Natural killer cell (primary cell): ENCODE measurements around the gene HEPN1. TPM values are rescaled to one million over a fixed set of nuclear protein-coding genes. Genes with fewer than 3 reads are reported as not detected.

Source experiments
- ATAC-seq, 3 donors: fragments of 150-1000 bp in 2 of 3; fragments of 200-7000 bp in 1 of 3; cut with Tn5 transposase; 1 replicate in 1 of 3; 2 replicates in 2 of 3; pipeline ENCODE4 v1.10.0; 2021; ENCODE audit warnings: mild to moderate bottlenecking in 2 of 3, moderate library complexity in 2 of 3
- DNase-seq, 2 donors: peaks; one replicate each; pipeline versions ENCODE4 v3.0.0 to v3.0.0-alpha.2; 2013 to 2021; ENCODE audit warnings: mixed read lengths in 1 of 2
- H3K27ac ChIP-seq: one replicate; pipeline ENCODE4 v1.5.1; 2013; ENCODE audit warnings: mild to moderate bottlenecking, low read length
- H3K27me3 ChIP-seq: one replicate; pipeline ENCODE4 v1.6.1; 2013; ENCODE audit warnings: low read length; ENCODE audit not compliant: control insufficient read depth, insufficient read depth
- H3K36me3 ChIP-seq: one replicate; pipeline ENCODE4 v1.6.1; 2013; ENCODE audit warnings: low read length; ENCODE audit not compliant: control insufficient read depth, insufficient read depth
- H3K4me1 ChIP-seq: one replicate; pipeline ENCODE4 v1.6.1; 2013; ENCODE audit warnings: low read length; ENCODE audit not compliant: control insufficient read depth, insufficient read depth
- H3K4me3 ChIP-seq: one replicate; pipeline ENCODE4 v1.5.1; 2013; ENCODE audit warnings: low read length
- H3K9me3 ChIP-seq: one replicate; pipeline ENCODE4 v1.6.1; 2013; ENCODE audit warnings: low read length; ENCODE audit not compliant: control insufficient read depth, insufficient read depth
- H3K27ac Mint-ChIP-seq, 2 donors: one replicate each; pipeline ENCODE4 v1.8.0; 2022; ENCODE audit warnings: mild to moderate bottlenecking in 2 of 2, mixed read lengths in 2 of 2, moderate library complexity in 1 of 2
- H3K27me3 Mint-ChIP-seq, 2 donors: one replicate each; pipeline ENCODE4 v1.8.0; 2022; ENCODE audit warnings: low read depth in 2 of 2, mixed read lengths in 2 of 2
- H3K36me3 Mint-ChIP-seq: one replicate; pipeline ENCODE4 v1.8.0; 2022; ENCODE audit warnings: mixed read lengths
- H3K4me1 Mint-ChIP-seq, 2 donors: one replicate each; pipeline ENCODE4 v1.8.0; 2022; ENCODE audit warnings: mixed read lengths in 2 of 2
- H3K4me3 Mint-ChIP-seq: one replicate; pipeline ENCODE4 v1.8.0; 2022; ENCODE audit warnings: mild to moderate bottlenecking, moderate library complexity, mixed read lengths
- H3K9me3 Mint-ChIP-seq, 2 donors: one replicate each; pipeline ENCODE4 v1.8.0; 2022; ENCODE audit warnings: mixed read lengths in 2 of 2
- WGBS: methylation state at CpG from one replicate; pipeline ENCODE4 v1.1.7; 2013; ENCODE audit warnings: missing lambda C conversion rate; ENCODE audit not compliant: insufficient coverage; 5-methylcytosine and 5-hydroxymethylcytosine counted together
- intact Hi-C: fragments of 100-400 bp; cut with micrococcal nuclease; formaldehyde crosslinking; loops from one replicate; pipeline ENCODE4 v1.14.2; 2022
- total RNA-seq, 4 donors: library from RNA; stranded (reverse); fragments of 120-200 nt in 1 of 4; gene quantifications; one replicate each; pipeline versions ENCODE4 v1.2.3 to v1.2.4, GENCODE V29; 2013 to 2022
- TF ChIP-seq, protein P1 (sequence below): fragments of 200-600 bp; IDR thresholded peaks from one replicate; pipeline ENCODE4 v1.8.0; 2022; ENCODE audit warnings: antibody characterized with exemption

The HEPN1 gene
- total RNA-seq, 3 donors from 2014 or later (not counting 1 experiment from before 2014, with no cell fraction given): not detected

DNA sequence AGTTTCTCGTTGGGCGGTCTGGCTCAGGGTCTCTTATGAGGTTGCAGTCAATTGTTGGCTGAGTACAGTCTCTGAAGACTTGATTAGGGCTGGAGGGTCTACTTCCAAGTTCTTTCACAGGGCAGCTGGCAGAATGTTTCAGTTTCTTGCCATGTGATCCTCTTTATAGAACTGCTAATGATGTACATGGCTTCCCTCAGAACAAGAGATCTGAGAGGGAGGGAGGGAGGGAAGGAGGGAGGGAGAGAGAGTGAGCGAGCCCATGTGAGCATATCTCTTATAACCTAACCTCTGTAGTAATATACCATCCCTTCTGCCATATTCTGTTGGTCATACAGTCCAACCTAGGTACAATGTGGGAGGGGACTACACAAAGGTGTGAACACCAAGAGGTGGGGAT, 32.3 kb downstream of the HEPN1 start:
- ATAC-seq: no peak
- Histone ChIP-seq H3K4me1 (peaks cover 32% of the 10 kb centered on the region), H3K27ac (peak overlapping the region; percentile 51)

GRCh38 chr11:124953753-124954589, 34.9 kb downstream of the HEPN1 start, which contains the start of gene CCDC15:
Gene CCDC15 (plus strand): TSS chr11:124954202. CDS start chr11:124954733, 531 bp downstream.
- Mint-ChIP-seq H3K4me3 (no peak within 1 kb of the TSS), H3K27ac (no peak within 1 kb of the TSS), H3K27me3 (no peaks in the 10 kb centered on the region), H3K36me3 (no peaks in the 10 kb centered on the region), H3K4me1 (no peaks in the 10 kb centered on the region), H3K9me3 (no peaks in the 10 kb centered on the region)
- Histone ChIP-seq H3K9me3 (no peaks in the 10 kb centered on the region), H3K27me3 (no peaks in the 10 kb centered on the region), H3K27ac (peak within 1 kb of the TSS; percentile 80), H3K36me3 (no peaks in the 10 kb centered on the region), H3K4me3 (peak within 1 kb of the TSS; percentile 68), H3K4me1 (peaks cover 32% of the 10 kb centered on the region)
- DNase-seq: peak; percentile 91 to 98
- TF ChIP-seq, protein P1, sequence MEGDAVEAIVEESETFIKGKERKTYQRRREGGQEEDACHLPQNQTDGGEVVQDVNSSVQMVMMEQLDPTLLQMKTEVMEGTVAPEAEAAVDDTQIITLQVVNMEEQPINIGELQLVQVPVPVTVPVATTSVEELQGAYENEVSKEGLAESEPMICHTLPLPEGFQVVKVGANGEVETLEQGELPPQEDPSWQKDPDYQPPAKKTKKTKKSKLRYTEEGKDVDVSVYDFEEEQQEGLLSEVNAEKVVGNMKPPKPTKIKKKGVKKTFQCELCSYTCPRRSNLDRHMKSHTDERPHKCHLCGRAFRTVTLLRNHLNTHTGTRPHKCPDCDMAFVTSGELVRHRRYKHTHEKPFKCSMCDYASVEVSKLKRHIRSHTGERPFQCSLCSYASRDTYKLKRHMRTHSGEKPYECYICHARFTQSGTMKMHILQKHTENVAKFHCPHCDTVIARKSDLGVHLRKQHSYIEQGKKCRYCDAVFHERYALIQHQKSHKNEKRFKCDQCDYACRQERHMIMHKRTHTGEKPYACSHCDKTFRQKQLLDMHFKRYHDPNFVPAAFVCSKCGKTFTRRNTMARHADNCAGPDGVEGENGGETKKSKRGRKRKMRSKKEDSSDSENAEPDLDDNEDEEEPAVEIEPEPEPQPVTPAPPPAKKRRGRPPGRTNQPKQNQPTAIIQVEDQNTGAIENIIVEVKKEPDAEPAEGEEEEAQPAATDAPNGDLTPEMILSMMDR: no peak
- ATAC-seq: peak; percentile 99
- under 1% methylated on average over 54 of the region's 54 CpGs for WGBS
- intact Hi-C loops: loop anchor here (1.0 to 5.0 kb wide), 5 partner anchors 77 to 933 kb away; partner anchors contain the start of genes CHEK1, HYLS1, SLC37A2 and TMEM218

More for the DNA sequence above, 32.3 kb downstream of the HEPN1 start:
- Histone ChIP-seq H3K27me3 (no peaks in the 10 kb centered on the region), H3K36me3 (no peaks in the 10 kb centered on the region), H3K4me3 (no peak overlapping the region), H3K9me3 (no peaks in the 10 kb centered on the region)
- Mint-ChIP-seq H3K4me1 (no peaks in the 10 kb centered on the region), H3K27ac (no peak overlapping the region), H3K4me3 (no peak overlapping the region), H3K36me3 (peaks cover 12% of the 10 kb centered on the region), H3K9me3 (peaks cover 5 to 10% of the 10 kb centered on the region in 2 donors), H3K27me3 (no peaks in the 10 kb centered on the region)
- TF ChIP-seq, protein P1: no peak
- 80% methylated on average over 1 of the region's 3 CpGs for WGBS
- no peak for DNase-seq
- intact Hi-C loops: loop anchor here (5.0 kb wide), 3 partner anchors 74 to 936 kb away; partner anchors contain the start of genes CHEK1 and HYLS1

GRCh38 chr11:124954590-124954955, 35.5 kb downstream of the HEPN1 start:
- no peaks in the 10 kb centered on the region for H3K9me3 Mint-ChIP-seq
- H3K27ac Mint-ChIP-seq: no peak overlapping the region
- peak overlapping the region; percentile 80 for H3K27ac ChIP-seq
- no peaks in the 10 kb centered on the region for H3K27me3 Mint-ChIP-seq
- 41% methylated on average over 4 of the region's 6 CpGs for WGBS
- H3K4me1 Mint-ChIP-seq: no peaks in the 10 kb centered on the region
- H3K36me3 Mint-ChIP-seq: no peaks in the 10 kb centered on the region
- no peaks in the 10 kb centered on the region for H3K9me3 ChIP-seq
- no peaks in the 10 kb centered on the region for H3K36me3 ChIP-seq
- no peak for ATAC-seq
- H3K4me3 ChIP-seq: peak overlapping the region; percentile 68
- peaks cover 32% of the 10 kb centered on the region for H3K4me1 ChIP-seq
- no peak overlapping the region for H3K4me3 Mint-ChIP-seq
- TF ChIP-seq, protein P1: no peak
- intact Hi-C loops: loop anchor here (1.0 to 5.0 kb wide), 5 partner anchors 77 to 933 kb away; partner anchors contain the start of genes CHEK1, HYLS1, SLC37A2 and TMEM218
- H3K27me3 ChIP-seq: no peaks in the 10 kb centered on the region
- peak in 1 of 2 donors; percentile 12 for DNase-seq
